COR-L47 (cell line): ENCODE measurements around the gene NPIPA1.
"Not testable (repeated sequence)": the region's sequence is repeated elsewhere in the genome, so short reads cannot be mapped to it uniquely, and the experiment has no call there.

Source experiments
- DNase-seq: peaks from one replicate; lab custom pipeline; 2025; lab: John Stamatoyannopoulos, UW

NPIPA1 gene

DNA sequence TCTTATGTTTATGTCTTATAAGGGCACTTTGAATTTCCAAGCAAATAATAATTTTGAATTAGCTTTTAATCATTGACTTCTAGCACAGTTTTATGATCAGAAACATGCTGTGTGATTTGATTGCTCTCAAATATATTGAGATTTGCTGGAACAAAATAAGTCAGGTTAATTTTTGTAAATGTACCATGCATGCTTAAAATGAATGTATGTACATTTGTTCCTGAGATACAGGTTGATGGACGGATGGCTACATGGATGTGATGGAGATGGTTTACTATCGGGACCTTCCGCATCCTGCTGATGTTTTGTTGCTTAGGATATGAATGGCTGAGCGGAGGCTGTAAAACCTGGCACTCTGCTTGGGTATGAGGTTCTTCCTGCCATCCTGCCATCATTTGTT lies at the start of gene NPIPA1:
Gene NPIPA1, plus strand, starts transcription at position 301 of the 400 bp plus-strand sequence. Its CDS starts 0 bp downstream, at position 301.
- DNase-seq, result not testable (repeated sequence)

GRCh38 chr16:14892111-14892510 lies 45.1 kb upstream of the NPIPA1 start:
- not testable (repeated sequence) for DNase-seq

GRCh38 chr16:14895382-14895781 lies 41.9 kb upstream of the NPIPA1 start:
- not testable (repeated sequence) for DNase-seq

- not testable (repeated sequence) for DNase-seq
These were observed 41.2 kb upstream of the NPIPA1 start for GRCh38 chr16:14896023-14896422.

DNA sequence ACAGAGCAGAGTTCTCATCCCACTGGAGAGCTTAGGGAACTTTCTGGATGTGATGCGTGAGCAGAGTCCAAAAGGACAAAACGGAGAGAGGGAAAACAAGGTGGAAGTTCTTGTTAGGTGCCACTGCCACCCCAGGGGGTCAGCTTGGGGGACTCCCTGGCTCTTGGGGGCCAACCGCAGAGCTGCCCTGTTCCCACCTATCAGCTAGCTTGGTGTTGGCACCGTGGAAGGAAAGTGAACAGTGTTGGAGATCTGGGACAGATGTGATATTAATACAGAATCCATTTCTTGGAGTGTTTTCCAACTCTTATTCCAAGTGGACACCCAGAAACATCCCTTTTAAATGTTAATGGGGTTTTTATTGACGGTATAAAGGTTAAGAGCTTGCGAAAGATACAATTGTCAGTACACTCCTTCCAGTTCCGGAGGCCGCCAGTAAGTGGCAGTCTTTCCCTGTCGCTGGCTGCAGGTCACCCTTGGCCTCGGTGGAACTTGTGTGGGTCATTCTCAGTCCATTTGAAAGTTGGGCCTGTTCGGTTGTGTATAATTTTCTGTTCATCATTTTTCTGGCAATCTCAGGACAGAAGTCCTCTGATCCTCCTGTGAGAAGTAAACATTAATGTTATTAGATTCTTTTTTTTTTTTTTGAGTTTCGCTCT lies 40.1 kb upstream of the NPIPA1 start:
- DNase-seq, result not testable (repeated sequence)

DNA sequence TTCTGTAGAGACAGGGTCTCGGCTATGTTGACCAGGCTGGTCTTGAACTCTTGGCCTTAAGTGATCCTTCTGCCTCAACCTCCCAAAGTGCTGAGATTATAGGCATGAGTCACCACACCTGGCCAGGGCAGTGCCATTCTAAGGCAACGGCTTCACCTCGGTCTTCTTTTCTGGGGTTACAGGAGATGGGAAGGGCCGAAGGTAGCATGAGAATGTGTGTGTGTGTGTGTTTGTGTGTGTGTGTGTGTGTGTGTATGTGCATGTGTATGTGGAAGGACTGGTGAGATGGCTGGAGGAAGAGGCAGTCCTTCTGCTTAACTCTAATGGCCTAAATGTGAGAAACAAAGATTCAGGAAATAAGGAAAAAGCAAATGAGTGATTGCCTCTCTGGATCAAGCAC lies 39.1 kb upstream of the NPIPA1 start:
- DNase-seq, result not testable (repeated sequence)

GRCh38 chr16:14903191-14903957 lies 33.9 kb upstream of the NPIPA1 start:
- not testable (repeated sequence) for DNase-seq

- DNase-seq, result not testable (repeated sequence)
These were observed 27.5 kb upstream of the NPIPA1 start for GRCh38 chr16:14909744-14910143.

GRCh38 chr16:14910833-14911629 lies 26.2 kb upstream of the NPIPA1 start:
- not testable (repeated sequence) for DNase-seq

DNA sequence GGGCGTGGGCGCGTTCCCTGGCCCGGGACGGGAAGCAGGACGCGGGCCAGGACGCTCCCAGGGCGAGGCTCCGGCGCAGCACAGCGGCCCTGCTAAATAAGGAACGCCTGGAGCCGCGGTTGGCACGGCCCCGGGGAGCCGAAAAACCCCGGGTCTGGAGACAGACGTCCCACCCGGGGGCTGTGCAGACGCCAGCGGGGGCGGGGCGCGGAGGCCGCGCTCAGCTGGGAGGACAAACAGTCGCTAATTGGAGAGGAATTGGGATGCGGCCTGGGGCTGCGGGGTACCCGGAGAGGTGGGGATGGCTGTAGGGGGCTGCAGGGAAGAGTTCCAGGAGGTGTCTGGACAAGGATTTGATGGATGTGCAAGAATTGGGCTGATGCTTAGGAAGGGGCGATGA lies 25.3 kb upstream of the NPIPA1 start:
- DNase-seq, result not testable (repeated sequence)

GRCh38 chr16:14912588-14912987 lies 24.7 kb upstream of the NPIPA1 start:
- DNase-seq, result not testable (repeated sequence)

DNA sequence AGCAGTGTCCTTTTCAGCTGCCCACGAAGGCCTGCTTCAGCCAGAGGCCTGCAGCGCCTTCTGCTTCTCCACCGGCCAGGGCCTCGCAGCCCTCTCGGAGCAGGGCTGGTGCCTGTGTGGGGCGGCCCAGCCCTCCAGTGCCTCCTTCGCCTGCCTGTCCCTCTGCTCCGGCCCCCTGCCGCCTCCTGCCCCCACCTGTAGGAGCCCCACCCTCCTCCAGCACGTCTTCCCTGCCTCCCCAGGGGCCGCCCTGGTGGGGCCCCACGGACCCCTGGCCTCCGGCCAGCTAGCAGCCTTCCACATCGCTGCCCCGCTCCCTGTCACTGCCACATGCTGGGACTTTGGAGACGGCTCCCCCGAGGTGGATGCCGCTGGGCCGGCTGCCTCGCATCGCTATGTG lies 18.7 kb upstream of the NPIPA1 start:
- not testable (repeated sequence) for DNase-seq

DNA sequence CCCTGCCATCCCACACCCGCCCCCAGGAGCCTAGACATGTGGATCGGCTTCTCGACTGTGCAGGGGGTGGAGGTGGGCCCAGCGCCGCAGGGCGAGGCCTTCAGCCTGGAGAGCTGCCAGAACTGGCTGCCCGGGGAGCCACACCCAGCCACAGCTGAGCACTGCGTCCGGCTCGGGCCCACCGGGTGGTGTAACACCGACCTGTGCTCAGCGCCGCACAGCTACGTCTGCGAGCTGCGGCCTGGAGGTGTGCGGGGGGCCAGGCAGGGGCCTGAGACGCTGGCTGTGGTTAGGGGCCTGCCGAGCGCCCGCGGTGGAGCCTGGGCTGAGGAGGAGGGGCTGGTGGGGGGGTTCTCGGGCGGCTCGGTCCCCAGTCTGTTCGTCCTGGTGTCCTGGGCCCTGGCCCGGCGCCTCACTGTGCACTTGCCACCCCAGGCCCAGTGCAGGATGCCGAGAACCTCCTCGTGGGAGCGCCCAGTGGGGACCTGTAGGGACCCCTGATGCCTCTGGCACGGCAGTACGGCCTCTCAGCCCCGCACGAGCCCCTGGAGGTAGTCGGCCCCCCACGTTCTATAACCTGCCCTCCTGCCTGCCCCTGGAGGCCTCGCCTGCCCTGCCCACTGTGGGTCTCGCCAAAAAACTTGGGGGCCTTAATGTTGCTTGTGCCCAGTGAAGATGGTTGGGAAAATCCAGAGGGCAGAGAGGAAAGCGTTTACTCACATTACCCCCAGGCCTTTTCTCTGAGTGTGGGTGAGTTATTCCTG lies 17.2 kb upstream of the NPIPA1 start:
- DNase-seq, result not testable (repeated sequence)

DNA sequence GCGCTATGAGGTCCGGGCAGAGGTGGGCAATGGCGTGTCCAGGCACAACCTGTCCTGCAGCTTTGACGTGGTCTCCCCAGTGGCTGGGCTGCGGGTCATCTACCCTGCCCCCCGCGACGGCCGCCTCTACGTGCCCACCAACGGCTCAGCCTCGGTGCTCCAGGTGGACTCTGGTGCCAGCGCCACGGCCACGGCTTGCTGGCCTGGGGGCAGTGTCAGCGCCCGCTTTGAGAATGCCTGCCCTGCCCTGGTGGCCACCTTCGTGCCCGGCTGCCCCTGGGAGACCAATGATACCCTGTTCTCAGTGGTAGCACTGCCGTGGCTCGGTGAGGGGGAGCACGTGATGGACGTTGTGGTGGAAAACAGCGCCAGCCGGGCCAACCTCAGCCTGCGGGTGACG lies 15.0 kb upstream of the NPIPA1 start:
- not testable (repeated sequence) for DNase-seq

- DNase-seq, result not testable (repeated sequence)
These were observed 14.3 kb upstream of the NPIPA1 start for GRCh38 chr16:14922968-14923367.

DNA sequence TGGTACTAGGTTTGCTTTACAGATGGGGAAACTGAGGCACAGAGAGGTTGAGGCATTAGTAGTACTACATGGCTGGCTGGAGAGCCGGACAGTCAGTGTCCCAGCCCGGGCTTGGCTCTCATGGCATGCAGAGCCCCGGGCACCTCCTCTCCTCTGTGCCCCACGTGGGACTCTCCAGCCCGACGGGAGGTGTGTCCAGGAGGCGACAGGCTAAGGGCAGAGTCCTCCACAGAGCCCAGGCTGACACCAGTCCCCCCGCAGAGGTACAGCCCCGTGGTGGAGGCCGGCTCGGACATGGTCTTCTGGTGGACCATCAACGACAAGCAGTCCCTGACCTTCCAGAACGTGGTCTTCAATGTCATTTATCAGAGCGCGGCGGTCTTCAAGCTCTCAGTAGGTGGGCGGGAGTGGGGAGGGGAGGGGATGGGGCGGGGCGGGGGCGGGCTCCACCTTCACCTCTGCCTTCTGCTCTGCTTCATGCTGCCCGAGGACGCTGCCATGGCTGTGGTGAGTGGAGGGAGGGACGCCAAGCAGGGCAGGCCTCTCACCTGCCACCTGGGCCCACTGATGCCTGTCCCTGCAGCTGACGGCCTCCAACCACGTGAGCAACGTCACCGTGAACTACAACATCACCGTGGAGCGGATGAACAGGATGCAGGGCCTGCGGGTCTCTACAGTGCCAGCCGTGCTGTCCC lies 13.7 kb upstream of the NPIPA1 start:
- not testable (repeated sequence) for DNase-seq

DNA sequence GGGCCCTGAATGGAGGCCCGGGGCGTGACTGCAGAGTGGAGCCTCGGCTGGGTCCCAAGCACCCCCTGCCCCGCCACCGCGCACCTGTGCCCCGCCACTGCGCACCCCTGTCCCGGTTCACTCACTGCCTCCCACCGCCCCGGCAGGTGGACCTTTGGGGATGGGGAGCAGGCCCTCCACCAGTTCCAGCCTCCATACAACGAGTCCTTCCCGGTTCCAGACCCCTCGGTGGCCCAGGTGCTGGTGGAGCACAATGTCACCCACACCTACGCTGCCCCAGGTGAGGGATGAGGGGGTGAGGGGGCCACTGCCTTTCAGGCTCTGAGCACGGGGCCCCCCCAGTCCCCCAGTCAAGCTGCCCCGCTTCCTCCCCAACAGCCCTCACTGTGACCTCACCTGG lies 12.9 kb upstream of the NPIPA1 start:
- not testable (repeated sequence) for DNase-seq

DNA sequence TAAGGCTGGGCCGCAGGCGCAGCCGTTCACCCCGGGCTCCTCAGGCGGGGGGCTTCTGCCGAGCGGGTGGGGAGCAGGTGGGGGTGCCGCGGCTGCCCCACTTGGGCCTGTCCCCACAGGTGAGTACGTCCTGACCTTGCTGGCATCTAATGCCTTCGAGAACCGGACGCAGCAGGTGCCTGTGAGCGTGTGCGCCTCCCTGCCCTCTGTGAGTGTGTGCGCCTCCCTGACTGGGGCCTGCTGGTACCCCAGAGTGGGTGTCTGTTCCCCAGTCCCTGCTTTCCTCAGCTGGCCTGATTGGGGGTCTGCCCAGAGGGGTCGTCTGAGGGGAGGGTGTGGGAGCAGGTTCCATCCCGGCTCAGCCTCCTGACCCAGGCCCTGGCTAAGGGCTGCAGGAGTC lies 12.3 kb upstream of the NPIPA1 start:
- not testable (repeated sequence) for DNase-seq

DNA sequence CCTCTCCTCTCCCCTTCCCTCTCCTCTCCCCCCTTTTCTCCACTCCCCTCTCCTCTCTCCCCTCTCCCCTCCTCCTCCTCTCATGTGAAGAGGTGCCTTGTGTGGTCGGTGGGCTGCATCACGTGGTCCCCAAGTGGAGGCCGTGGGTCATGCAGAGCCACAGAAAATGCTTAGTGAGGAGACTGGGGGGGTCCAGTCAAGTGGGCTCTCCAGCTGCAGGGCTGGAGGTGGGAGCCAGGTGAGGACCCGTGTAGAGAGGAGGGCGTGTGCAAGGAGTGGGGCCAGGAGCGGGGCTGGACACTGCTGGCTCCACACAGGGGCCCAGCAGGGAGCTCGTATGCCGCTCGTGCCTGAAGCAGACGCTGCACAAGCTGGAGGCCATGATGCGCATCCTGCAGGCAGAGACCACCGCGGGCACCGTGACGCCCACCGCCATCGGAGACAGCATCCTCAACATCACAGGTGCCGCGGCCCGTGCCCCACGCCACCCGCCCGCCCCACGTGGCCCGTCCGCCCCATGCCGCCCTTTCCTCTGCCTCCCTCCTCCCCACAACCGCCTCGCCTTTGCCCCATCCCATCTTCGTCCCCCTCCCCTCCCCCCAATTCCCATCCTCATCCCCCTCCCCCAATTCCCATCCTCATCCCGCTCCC lies 9.1 kb upstream of the NPIPA1 start:
- not testable (repeated sequence) for DNase-seq

DNA sequence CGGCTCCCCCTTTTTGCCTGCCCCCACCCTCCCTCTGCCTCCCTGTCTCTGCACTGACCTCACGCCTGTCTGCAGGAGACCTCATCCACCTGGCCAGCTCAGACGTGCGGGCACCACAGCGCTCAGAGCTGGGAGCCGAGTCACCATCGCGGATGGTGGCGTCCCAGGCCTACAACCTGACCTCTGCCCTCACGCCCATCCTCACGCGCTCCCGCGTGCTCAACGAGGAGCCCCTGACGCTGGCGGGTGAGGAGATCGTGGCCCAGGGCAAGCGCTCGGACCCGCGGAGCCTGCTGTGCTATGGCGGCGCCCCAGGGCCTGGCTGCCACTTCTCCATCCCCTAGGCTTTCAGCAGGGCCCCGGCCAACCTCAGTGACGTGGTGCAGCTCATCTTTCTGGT lies 8.1 kb upstream of the NPIPA1 start:
- not testable (repeated sequence) for DNase-seq
